ENCODE results near the gene VIM. TPM values are rescaled to one million over a fixed set of nuclear protein-coding genes. Genes with fewer than 3 reads are reported as not detected.

VIM gene
- total and polyA plus RNA-seq, 2 donors (not counting 1 experiment from before 2014, with no cell fraction given), result 343 to 375 TPM

GRCh38 chr10:17244700-17245365 is 16.8 kb downstream of the VIM start:
- H3K4me2 ChIP-seq (replicated peaks; ENCODE audit: low read depth, low read length, poor library complexity, severe bottlenecking), result no peak overlapping the region
- no peaks in the 10 kb centered on the region for H3K27me3 ChIP-seq (replicated peaks in 1 of 4; ENCODE audit: control extremely low read depth in 1 of 4, control insufficient read depth in 3 of 4, insufficient read depth in 4 of 4, low read length in 3 of 4)
- no peaks in the 10 kb centered on the region for H3K4me1 ChIP-seq (ENCODE audit: control insufficient read depth in 2 of 2, insufficient read depth in 2 of 2, low read length in 2 of 2)
- H3K9me3 Mint-ChIP-seq (ENCODE audit: insufficient read depth), result no peaks in the 10 kb centered on the region
- H3K9ac ChIP-seq (ENCODE audit: low read length), result no peak overlapping the region
- H3K27ac ChIP-seq (ENCODE audit: low read length in 2 of 2), result no peak overlapping the region
- H3K4me1 Mint-ChIP-seq, result no peaks in the 10 kb centered on the region
- no peak for ATAC-seq (ENCODE audit: low read depth)
- TF ChIP-seq CTCF (IDR thresholded peaks at IDR 0.05), result no peak
- no peak for TF ChIP-seq EZH2 (IDR thresholded peaks at IDR 0.05; ENCODE audit: borderline replicate concordance, insufficient read depth, low read depth, low read length, poor library complexity, severe bottlenecking)
- H3K27me3 Mint-ChIP-seq, result peaks cover 6% of the 10 kb centered on the region
- POLR2A ChIA-PET, result no interaction called here
- no peaks in the 10 kb centered on the region for H3K79me2 ChIP-seq (ENCODE audit: control insufficient read depth, insufficient read depth, low read length)
- no peaks in the 10 kb centered on the region for H3K36me3 ChIP-seq (replicated peaks in 1 of 2; ENCODE audit: control extremely low read depth in 1 of 2, control insufficient read depth in 1 of 2, extremely low read depth in 1 of 2, insufficient read depth in 2 of 2, low read length in 1 of 2)
- H3K9me3 ChIP-seq (ENCODE audit: control extremely low read depth in 1 of 3, control insufficient read depth in 2 of 3, insufficient read depth in 1 of 3, low read length in 2 of 3), result peaks cover 0 to 1% (median 0%) of the 10 kb centered on the region in 3 donors
- no peak overlapping the region for H3K4me3 Mint-ChIP-seq
- intact Hi-C loops (cut with micrococcal nuclease), result no loop called here
- CTCF ChIA-PET, result no interaction called here
- H2AFZ ChIP-seq (ENCODE audit: insufficient read depth, low read depth, low read length, poor library complexity, severe bottlenecking), result no peak overlapping the region
- no peaks in the 10 kb centered on the region for H4K20me1 ChIP-seq (ENCODE audit: control insufficient read depth, insufficient read depth, low read length, poor library complexity, severe bottlenecking)
- H3K27ac Mint-ChIP-seq, result no peak overlapping the region
- no peak overlapping the region for H3K4me3 ChIP-seq (ENCODE audit: control extremely low read depth in 1 of 5, extremely low read depth in 1 of 5, insufficient read depth in 1 of 5, low read depth in 2 of 5, low read length in 4 of 5)
- DNase-seq, result no peak

- peaks cover 6% of the 10 kb centered on the region for H3K27me3 Mint-ChIP-seq
- Histone ChIP-seq H3K79me2 (ENCODE audit: control insufficient read depth, insufficient read depth, low read length) (no peaks in the 10 kb centered on the region), H3K9me3 (ENCODE audit: control extremely low read depth in 1 of 3, control insufficient read depth in 2 of 3, insufficient read depth in 1 of 3, low read length in 2 of 3) (peaks cover 0 to 1% (median 0%) of the 10 kb centered on the region in 3 donors), H3K36me3 (replicated peaks in 1 of 2; ENCODE audit: control extremely low read depth in 1 of 2, control insufficient read depth in 1 of 2, extremely low read depth in 1 of 2, insufficient read depth in 2 of 2, low read length in 1 of 2) (no peaks in the 10 kb centered on the region), H3K9ac (ENCODE audit: low read length) (no peak overlapping the region), H3K4me3 (ENCODE audit: control extremely low read depth in 1 of 5, extremely low read depth in 1 of 5, insufficient read depth in 1 of 5, low read depth in 2 of 5, low read length in 4 of 5) (no peak overlapping the region), H3K27ac (ENCODE audit: low read length in 2 of 2) (no peak overlapping the region), H3K4me2 (replicated peaks; ENCODE audit: low read depth, low read length, poor library complexity, severe bottlenecking) (no peak overlapping the region), H3K4me1 (ENCODE audit: control insufficient read depth in 2 of 2, insufficient read depth in 2 of 2, low read length in 2 of 2) (no peaks in the 10 kb centered on the region), H3K27me3 (replicated peaks in 1 of 4; ENCODE audit: control extremely low read depth in 1 of 4, control insufficient read depth in 3 of 4, insufficient read depth in 4 of 4, low read length in 3 of 4) (no peaks in the 10 kb centered on the region), H4K20me1 (ENCODE audit: control insufficient read depth, insufficient read depth, low read length, poor library complexity, severe bottlenecking) (no peaks in the 10 kb centered on the region), H2AFZ (ENCODE audit: insufficient read depth, low read depth, low read length, poor library complexity, severe bottlenecking) (no peak overlapping the region)
- CTCF ChIA-PET, result interaction anchor here (0.9 kb wide), 1 partner anchor 405 kb away, joined by 3 read pairs; no protein-coding TSS in a partner anchor
- DNase-seq (no peak), ATAC-seq (ENCODE audit: low read depth) (no peak)
- intact Hi-C loops (cut with micrococcal nuclease), result no loop called here
- TF ChIP-seq EZH2 (IDR thresholded peaks at IDR 0.05; ENCODE audit: borderline replicate concordance, insufficient read depth, low read depth, low read length, poor library complexity, severe bottlenecking) (no peak), CTCF (IDR thresholded peaks at IDR 0.05) (no peak)
- H3K9me3 Mint-ChIP-seq (ENCODE audit: insufficient read depth), result no peaks in the 10 kb centered on the region
- no peak overlapping the region for H3K27ac Mint-ChIP-seq
- no peaks in the 10 kb centered on the region for H3K4me1 Mint-ChIP-seq
- POLR2A ChIA-PET, result interaction anchor here (0.6 kb wide), 1 partner anchor 69 kb away, joined by 9 read pairs; no protein-coding TSS in a partner anchor
- H3K4me3 Mint-ChIP-seq, result no peak overlapping the region
- no CpG with 5 or more reads among the region's 1 CpG for WGBS (ENCODE audit: insufficient coverage)
These were observed 19.2 kb downstream of the VIM start for GRCh38 chr10:17247210-17247609.
